ENCODE measurements around the gene FBN3.

The FBN3 gene

GRCh38 chr19:8123683-8124082, 25.7 kb downstream of the FBN3 start:
- TF ChIP-seq NFIC (IDR thresholded peaks at IDR 0.05) = no peak
- TF ChIP-seq EGR1 (IDR thresholded peaks at IDR 0.05) = no peak
- TF ChIP-seq CEBPB (IDR thresholded peaks at IDR 0.05) = no peak
- TF ChIP-seq YY1 (IDR thresholded peaks at IDR 0.05; ENCODE audit: low read depth) = no peak
- TF ChIP-seq ZBTB7A (IDR thresholded peaks at IDR 0.05; ENCODE audit: low read depth) = no peak
- no peak for TF ChIP-seq USF1 (IDR thresholded peaks at IDR 0.05)
- no peak for TF ChIP-seq EP300 (IDR thresholded peaks at IDR 0.05; ENCODE audit: borderline replicate concordance)
- no peak for TF ChIP-seq TCF12 (IDR thresholded peaks at IDR 0.05; ENCODE audit: low read depth)
- TF ChIP-seq RAD21 (IDR thresholded peaks at IDR 0.05; ENCODE audit: low read depth) = no peak
- TF ChIP-seq FOXM1 (IDR thresholded peaks at IDR 0.05; ENCODE audit: borderline replicate concordance, low read depth) = no peak
- no peak for TF ChIP-seq MAX (IDR thresholded peaks at IDR 0.05)
- TF ChIP-seq TEAD4 (IDR thresholded peaks at IDR 0.05) = no peak
- no peak for TF ChIP-seq TAF1 (IDR thresholded peaks at IDR 0.05; ENCODE audit: low read depth)

- TF ChIP-seq EGR1 (IDR thresholded peaks at IDR 0.05) = no peak
- TF ChIP-seq ZBTB7A (IDR thresholded peaks at IDR 0.05; ENCODE audit: low read depth) = no peak
- TF ChIP-seq YY1 (IDR thresholded peaks at IDR 0.05; ENCODE audit: low read depth) = no peak
- no peak for TF ChIP-seq TCF12 (IDR thresholded peaks at IDR 0.05; ENCODE audit: low read depth)
- TF ChIP-seq CEBPB (IDR thresholded peaks at IDR 0.05) = no peak
- TF ChIP-seq CREB1 (IDR thresholded peaks at IDR 0.05; ENCODE audit: low read depth) = no peak
- no peak for TF ChIP-seq TAF1 (IDR thresholded peaks at IDR 0.05; ENCODE audit: low read depth)
- TF ChIP-seq FOXM1 (IDR thresholded peaks at IDR 0.05; ENCODE audit: borderline replicate concordance, low read depth) = no peak
- no peak for TF ChIP-seq REST (IDR thresholded peaks at IDR 0.05; ENCODE audit: low read depth)
Observed at GRCh38 chr19:8120636-8121480, 28.5 kb downstream of the FBN3 start.

GRCh38 chr19:8117991-8118390, 31.4 kb downstream of the FBN3 start:
- TF ChIP-seq EGR1 (IDR thresholded peaks at IDR 0.05) (no peak), FOXM1 (IDR thresholded peaks at IDR 0.05; ENCODE audit: borderline replicate concordance, low read depth) (no peak), EP300 (IDR thresholded peaks at IDR 0.05; ENCODE audit: borderline replicate concordance) (no peak), TEAD4 (IDR thresholded peaks at IDR 0.05) (no peak)

- no peak for TF ChIP-seq EP300 (IDR thresholded peaks at IDR 0.05; ENCODE audit: borderline replicate concordance)
- TF ChIP-seq CREB1 (IDR thresholded peaks at IDR 0.05; ENCODE audit: low read depth) = no peak
- no peak for TF ChIP-seq YY1 (IDR thresholded peaks at IDR 0.05; ENCODE audit: low read depth)
- TF ChIP-seq TEAD4 (IDR thresholded peaks at IDR 0.05) = no peak
- no peak for TF ChIP-seq TAF1 (IDR thresholded peaks at IDR 0.05; ENCODE audit: low read depth)
Observed at GRCh38 chr19:8116437-8117293, 32.7 kb downstream of the FBN3 start.

GRCh38 chr19:8115805-8116396, 33.5 kb downstream of the FBN3 start:
- TF ChIP-seq REST (IDR thresholded peaks at IDR 0.05; ENCODE audit: low read depth) = no peak
- no peak for TF ChIP-seq CREB1 (IDR thresholded peaks at IDR 0.05; ENCODE audit: low read depth)
- TF ChIP-seq USF1 (IDR thresholded peaks at IDR 0.05) = no peak
- no peak for TF ChIP-seq CEBPB (IDR thresholded peaks at IDR 0.05)
- no peak for TF ChIP-seq EP300 (IDR thresholded peaks at IDR 0.05; ENCODE audit: borderline replicate concordance)
- TF ChIP-seq YY1 (IDR thresholded peaks at IDR 0.05; ENCODE audit: low read depth) = no peak
- TF ChIP-seq TCF12 (IDR thresholded peaks at IDR 0.05; ENCODE audit: low read depth) = no peak
- TF ChIP-seq FOXM1 (IDR thresholded peaks at IDR 0.05; ENCODE audit: borderline replicate concordance, low read depth) = no peak
- no peak for TF ChIP-seq EGR1 (IDR thresholded peaks at IDR 0.05)
- no peak for TF ChIP-seq RAD21 (IDR thresholded peaks at IDR 0.05; ENCODE audit: low read depth)
- TF ChIP-seq ZBTB7A (IDR thresholded peaks at IDR 0.05; ENCODE audit: low read depth) = no peak
- no peak for TF ChIP-seq TEAD4 (IDR thresholded peaks at IDR 0.05)
- no peak for TF ChIP-seq NFIC (IDR thresholded peaks at IDR 0.05)
- no peak for TF ChIP-seq TAF1 (IDR thresholded peaks at IDR 0.05; ENCODE audit: low read depth)
- no peak for TF ChIP-seq MAX (IDR thresholded peaks at IDR 0.05)
